ENCODE data around the gene ATG14.
"Not testable (repeated sequence)": the region's sequence is repeated elsewhere in the genome, so short reads cannot be mapped to it uniquely, and the experiment has no call there.

The ATG14 gene

DNA sequence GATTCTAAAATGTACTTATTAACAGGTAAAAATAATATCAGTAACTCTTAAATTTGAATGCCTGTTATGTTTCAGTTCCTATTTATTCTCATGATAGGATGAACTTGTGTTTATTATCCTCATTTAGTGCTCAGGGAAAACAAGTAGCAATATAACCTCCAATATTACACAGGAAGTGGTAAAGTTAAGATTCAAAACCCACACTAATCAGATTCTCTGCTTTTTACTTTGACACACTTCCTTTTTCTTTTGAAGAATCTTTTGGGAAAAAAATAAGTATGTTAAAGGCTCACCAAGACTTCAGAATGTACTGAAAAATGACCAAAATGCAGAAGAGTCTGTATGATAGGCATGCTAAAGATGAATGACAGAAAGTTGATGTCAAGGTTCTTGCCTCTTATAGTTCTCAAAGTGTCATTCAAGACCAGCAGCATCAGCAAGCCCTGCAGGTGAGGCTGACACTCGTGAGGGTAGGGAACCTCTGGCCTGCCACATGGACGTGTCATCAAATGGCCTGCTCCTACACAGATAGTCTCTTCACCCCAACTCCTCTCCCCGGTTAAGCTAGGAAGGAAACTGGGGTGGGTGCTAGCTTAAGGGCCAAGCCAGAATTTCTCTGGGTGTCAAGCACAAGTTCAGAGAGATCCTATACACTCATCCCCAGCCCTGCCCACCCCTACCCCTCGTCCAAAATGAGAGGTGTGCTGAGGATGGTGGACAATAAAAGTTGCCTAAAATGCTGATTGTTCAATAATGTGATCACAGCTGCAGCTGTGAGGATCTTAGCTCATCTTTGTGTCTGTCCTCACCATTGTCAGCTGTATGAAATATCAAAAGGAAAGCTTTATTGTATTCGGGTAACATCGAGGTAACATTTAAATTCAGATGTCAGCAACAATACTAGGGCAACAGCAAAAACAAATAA lies 22.5 kb upstream of the ATG14 start:
- DNase-seq (ENCODE audit: low read depth in 2 of 2) = no peak

GRCh38 chr14:55432628-55433027 lies 21.0 kb upstream of the ATG14 start:
- DNase-seq (ENCODE audit: low read depth in 2 of 2) = no peak

GRCh38 chr14:55430024-55430690 lies 18.5 kb upstream of the ATG14 start:
- DNase-seq (ENCODE audit: low read depth in 2 of 2) = no peak

- DNase-seq (ENCODE audit: low read depth in 2 of 2) = no peak
Observed at GRCh38 chr14:55427439-55427838, 15.8 kb upstream of the ATG14 start.

DNA sequence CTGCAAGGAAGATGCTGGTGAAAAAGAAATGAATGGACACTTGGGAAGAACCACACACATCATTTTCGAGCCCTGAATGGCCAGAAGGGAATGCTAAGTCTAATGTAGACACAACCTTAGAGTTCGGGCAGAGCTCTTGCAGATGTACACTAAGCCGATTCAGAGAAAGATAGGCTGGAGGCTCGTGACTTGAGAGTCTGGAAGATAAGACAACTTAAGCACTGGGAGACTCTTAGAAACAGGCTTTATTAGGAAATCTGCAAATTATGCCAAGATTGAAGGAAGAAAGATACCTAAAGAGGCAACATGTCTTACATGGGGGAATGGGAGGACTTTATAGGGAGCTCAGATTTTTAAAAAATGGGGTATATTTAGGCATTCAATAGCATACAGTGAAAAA lies 15.3 kb upstream of the ATG14 start:
- DNase-seq (ENCODE audit: low read depth in 2 of 2) = no peak

DNA sequence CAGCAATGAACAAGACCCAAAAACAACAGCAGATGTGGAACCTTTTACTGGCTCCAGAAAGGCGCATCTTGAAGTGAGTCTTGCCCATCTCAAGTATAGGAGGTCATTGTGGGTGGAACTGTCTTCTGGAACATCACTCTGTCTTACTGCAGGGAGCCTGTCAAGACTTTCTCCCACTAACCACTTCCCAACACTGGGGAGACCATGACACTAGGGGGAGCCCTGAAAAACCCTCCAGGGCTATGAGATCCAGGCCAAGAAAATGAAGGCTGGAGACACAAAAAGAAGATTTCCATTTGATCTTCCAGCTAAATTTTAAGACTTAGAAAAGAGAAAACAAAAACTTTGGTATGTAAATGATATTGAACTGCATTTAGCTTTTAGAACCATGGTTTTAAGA lies 13.5 kb upstream of the ATG14 start:
- no peak for DNase-seq (ENCODE audit: low read depth in 2 of 2)

DNA sequence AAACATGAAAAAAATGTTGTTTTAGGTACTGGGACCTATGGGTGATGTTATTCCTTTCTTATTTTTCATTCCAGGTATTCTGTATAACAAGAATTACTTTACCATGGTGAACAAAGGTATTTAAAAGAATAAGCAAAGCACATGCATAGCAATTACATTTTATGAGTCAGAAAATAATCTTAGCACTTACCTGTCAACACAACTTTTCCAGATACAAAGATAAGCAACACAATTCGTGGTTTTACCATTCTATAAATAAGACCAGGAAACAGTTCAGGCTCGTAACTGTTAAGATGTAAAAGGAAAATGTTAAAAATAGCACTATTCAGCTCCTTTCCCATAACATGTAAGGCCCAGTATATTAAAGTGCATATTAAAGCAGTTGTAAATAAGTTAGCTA lies 12.3 kb upstream of the ATG14 start:
- no peak for DNase-seq (ENCODE audit: low read depth in 2 of 2)

GRCh38 chr14:55422338-55422737 lies 10.7 kb upstream of the ATG14 start:
- not testable (repeated sequence) for DNase-seq (ENCODE audit: low read depth in 2 of 2)

DNA sequence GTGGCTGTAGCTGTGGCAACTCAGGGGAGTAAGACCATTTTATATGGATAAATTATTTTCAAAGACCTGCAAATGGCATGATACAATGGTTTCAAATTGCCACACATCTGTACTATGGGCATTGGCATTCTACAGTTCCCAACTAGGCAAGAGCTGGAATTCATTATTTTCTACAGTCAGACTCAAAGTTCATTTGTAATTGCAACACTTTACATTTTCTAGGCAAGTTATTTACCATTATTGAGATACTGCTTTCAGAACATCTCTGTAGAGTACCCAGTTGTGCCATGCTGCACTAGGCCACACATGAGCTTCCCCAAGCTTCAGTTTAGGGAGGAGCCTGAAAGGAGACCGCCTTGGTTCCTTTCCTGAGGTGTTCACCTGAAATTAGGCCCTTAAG lies 8.0 kb upstream of the ATG14 start:
- DNase-seq (ENCODE audit: low read depth in 2 of 2) = no peak

- DNase-seq (ENCODE audit: low read depth in 2 of 2) = no peak
Observed at GRCh38 chr14:55418411-55418810, 6.8 kb upstream of the ATG14 start.

DNA sequence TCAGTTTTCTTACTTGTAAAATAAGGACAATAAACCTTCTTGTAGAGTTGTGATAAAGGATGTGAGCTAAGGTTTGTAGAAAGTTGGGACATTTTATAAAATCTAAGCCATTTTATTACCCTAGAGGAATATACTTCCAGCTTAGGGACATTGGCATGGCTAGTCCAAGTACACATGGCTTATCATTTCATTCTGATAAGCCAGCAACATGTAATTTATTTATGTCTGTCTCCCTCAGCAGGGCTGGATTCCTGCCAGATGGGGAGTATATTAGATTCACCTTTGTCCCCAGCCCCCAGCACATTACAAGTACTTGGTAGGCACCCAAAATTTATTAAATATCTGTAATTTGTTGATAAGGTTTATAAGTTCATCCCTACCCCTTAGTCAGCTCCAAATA lies 6.3 kb upstream of the ATG14 start:
- no peak for DNase-seq (ENCODE audit: low read depth in 2 of 2)

DNA sequence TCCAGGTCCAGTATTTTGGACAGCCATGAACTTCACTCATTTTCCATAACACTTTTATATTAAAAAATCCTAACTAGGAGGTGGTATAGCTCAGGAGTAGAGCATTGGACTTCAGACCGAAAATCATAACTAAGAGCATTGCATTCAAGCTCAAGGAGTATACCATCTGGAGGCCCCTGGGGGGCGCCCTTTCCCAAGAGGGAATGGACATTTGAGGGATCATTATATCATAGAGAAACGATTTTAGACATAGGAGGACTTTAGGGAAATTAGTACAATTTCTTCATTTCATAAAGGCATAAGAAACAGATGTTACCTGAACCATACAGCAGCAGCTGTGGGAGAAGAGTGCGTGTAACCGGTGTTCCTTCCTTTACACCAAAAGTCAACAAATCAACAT lies 5.2 kb upstream of the ATG14 start:
- DNase-seq (ENCODE audit: low read depth in 2 of 2) = no peak

GRCh38 chr14:55414551-55414950 lies 2.9 kb upstream of the ATG14 start:
- no peak for DNase-seq (ENCODE audit: low read depth in 2 of 2)

GRCh38 chr14:55412676-55413075 lies 1.0 kb upstream of the ATG14 start:
- DNase-seq (ENCODE audit: low read depth in 2 of 2) = no peak

- DNase-seq (ENCODE audit: low read depth in 2 of 2) = no peak
Observed at GRCh38 chr14:55410876-55411275, 754 bp downstream of the ATG14 start.

DNA sequence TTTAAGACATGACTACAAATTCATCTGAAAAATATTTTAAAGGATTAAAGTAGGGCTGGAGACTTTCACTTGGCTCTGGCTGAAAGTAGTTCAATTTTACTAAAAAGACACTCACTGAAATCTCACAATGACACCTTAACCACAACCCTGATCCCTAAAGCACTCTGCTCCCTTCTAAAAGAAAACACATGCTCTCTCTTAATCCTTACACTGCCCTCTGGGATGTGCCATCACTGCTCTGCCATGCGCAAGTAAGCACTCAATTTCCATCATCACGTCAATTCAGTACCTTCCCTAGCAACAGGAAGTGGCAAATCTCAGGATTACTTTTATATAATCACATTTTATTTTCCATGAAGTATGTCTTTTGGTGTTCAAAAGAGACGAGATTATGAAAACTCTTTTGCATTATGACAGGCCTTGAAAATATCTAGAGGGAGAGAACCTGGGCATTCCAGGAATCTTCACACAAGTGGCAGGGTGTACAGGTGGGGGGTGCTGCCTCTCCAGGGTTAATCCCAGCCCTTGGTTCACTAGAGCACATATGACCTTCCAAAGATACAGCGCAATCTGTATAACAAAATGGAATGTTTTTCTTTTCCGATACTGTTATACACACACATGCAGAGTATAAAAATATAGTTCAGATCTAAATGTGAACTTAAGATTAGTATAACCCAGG lies 7.3 kb downstream of the ATG14 start:
- no peak for DNase-seq (ENCODE audit: low read depth in 2 of 2)

GRCh38 chr14:55401751-55402150 lies 9.9 kb downstream of the ATG14 start:
- DNase-seq (ENCODE audit: low read depth in 2 of 2) = no peak

- no peak for DNase-seq (ENCODE audit: low read depth in 2 of 2)
Observed at GRCh38 chr14:55399852-55400251, 11.8 kb downstream of the ATG14 start.

DNA sequence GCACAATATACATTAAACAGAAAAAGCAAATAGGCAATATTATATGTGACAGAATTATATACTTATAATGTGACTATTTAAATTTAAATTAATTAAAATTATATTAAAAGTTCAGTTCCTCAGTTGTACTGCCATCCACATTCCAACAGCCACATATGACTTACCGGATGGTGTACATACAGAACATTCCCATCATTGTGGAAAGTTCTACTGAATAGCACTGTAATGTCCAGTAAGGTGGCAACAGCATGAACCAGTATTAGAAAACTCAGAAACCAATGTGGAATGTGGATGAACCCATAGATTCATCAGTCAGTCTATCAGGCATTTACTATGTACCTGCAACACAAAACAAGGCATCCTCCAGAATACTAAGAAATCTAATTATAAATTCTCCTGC lies 12.4 kb downstream of the ATG14 start:
- no peak for DNase-seq (ENCODE audit: low read depth in 2 of 2)

GRCh38 chr14:55398679-55399078 lies 13.0 kb downstream of the ATG14 start:
- DNase-seq (ENCODE audit: low read depth in 2 of 2) = no peak

- no peak for DNase-seq (ENCODE audit: low read depth in 2 of 2)
Observed at GRCh38 chr14:55389330-55389729, 22.3 kb downstream of the ATG14 start.

DNA sequence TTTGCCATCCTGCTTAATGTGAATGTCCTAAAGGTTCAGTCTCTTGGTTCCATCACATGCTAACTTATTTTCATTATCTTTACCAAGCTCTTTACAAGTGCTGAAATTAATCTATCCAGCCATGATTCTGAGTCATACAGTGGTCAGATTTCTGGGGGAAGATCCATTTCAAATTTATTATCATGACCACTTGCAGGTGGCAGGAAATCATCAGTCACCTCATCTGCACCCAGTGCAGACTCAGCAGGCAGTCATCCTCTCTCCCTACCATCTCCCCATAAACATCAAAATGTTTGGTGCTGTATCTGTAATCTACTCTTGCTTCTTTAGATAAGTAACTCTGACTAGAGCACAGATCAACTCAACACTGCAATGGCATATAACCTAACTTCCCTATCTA lies 23.5 kb downstream of the ATG14 start:
- no peak for DNase-seq (ENCODE audit: low read depth in 2 of 2)

GRCh38 chr14:55387121-55387520 lies 24.5 kb downstream of the ATG14 start:
- no peak for DNase-seq (ENCODE audit: low read depth in 2 of 2)
